ENCODE results near the gene MFN1. TPM values are rescaled to one million over a fixed set of nuclear protein-coding genes. Genes with fewer than 3 reads are reported as not detected.

Gene MFN1
- total and polyA plus RNA-seq, 2 of the 13 experiments (the other 11 are each of a cell fraction or from before 2014, with no cell fraction given), result 25.2 to 37.5 TPM

DNA sequence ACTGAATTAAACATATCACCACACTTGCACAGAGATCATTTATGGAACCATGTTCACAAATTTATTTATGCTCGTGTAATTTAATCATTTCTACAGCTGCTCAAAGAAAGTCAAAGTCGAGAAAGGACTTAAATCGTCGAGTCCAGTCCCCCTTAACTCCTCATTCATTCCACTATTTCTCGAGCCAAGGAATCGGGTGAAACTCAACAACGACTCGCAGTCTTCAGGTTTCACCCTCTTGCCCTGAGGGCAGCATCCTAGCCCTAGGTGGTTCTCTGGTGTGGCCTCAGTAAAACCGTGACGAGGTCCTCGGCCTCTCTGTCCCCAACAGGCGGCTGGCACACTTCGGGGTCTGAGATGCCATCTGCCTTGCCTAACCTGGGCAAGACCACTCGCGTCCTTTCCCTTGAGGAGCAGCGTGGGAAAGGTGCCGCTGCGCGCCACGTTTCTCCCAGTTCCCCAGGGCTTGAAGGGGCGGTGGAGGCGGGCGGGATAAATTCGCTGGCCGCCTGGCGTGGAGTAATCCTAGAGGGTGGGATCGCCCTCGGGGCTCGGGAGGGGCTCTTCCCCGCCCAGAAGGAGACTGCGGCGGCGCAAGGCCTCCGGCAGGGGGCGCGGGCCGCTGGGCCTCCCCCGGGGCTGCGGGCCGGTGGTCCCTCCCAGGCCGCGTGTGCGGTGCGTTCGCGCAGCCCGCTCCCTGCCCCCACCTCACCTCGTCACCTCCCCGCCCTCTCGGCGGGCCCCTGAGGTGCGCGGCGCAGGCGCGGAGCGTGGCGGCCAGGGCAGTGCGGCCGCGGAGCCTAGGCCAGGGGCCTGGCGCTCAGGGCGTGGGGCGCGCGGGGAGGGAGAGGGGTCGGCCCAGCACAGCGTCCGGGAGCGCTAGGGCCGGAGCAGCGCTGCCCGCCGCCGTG lies 25.0 kb upstream of the MFN1 start, which contains the start of gene ZNF639 (continued):
- TF ChIP-seq SOX13 (IDR thresholded peaks at IDR 0.05), result no peak
- TF ChIP-seq SOX13 (CRISPR knock-in tag; conservative IDR thresholded peaks at IDR 0.05 in 1 of 2, IDR thresholded peaks at IDR 0.05 in 1 of 2), result no peak
- TF ChIP-seq TMF1 (CRISPR knock-in tag; IDR thresholded peaks at IDR 0.05; ENCODE audit: low read depth), result peak; percentile 82; the same call in 1 of the 2 replicates
- no peak for TF ChIP-seq RFX5 (IDR thresholded peaks at IDR 0.05; ENCODE audit: low read depth, low read length)
- TF ChIP-seq SAFB2 (CRISPR knock-in tag; IDR thresholded peaks at IDR 0.05; ENCODE audit: borderline replicate concordance, low read depth), result peak; percentile 66; the same call in 1 of the 2 replicates
- no peak for TF ChIP-seq PAF1 (CRISPR knock-in tag; IDR thresholded peaks at IDR 0.05)
- TF ChIP-seq CHD4 (IDR thresholded peaks at IDR 0.05; ENCODE audit: borderline replicate concordance, low read length), result no peak
- TF ChIP-seq, protein P1, sequence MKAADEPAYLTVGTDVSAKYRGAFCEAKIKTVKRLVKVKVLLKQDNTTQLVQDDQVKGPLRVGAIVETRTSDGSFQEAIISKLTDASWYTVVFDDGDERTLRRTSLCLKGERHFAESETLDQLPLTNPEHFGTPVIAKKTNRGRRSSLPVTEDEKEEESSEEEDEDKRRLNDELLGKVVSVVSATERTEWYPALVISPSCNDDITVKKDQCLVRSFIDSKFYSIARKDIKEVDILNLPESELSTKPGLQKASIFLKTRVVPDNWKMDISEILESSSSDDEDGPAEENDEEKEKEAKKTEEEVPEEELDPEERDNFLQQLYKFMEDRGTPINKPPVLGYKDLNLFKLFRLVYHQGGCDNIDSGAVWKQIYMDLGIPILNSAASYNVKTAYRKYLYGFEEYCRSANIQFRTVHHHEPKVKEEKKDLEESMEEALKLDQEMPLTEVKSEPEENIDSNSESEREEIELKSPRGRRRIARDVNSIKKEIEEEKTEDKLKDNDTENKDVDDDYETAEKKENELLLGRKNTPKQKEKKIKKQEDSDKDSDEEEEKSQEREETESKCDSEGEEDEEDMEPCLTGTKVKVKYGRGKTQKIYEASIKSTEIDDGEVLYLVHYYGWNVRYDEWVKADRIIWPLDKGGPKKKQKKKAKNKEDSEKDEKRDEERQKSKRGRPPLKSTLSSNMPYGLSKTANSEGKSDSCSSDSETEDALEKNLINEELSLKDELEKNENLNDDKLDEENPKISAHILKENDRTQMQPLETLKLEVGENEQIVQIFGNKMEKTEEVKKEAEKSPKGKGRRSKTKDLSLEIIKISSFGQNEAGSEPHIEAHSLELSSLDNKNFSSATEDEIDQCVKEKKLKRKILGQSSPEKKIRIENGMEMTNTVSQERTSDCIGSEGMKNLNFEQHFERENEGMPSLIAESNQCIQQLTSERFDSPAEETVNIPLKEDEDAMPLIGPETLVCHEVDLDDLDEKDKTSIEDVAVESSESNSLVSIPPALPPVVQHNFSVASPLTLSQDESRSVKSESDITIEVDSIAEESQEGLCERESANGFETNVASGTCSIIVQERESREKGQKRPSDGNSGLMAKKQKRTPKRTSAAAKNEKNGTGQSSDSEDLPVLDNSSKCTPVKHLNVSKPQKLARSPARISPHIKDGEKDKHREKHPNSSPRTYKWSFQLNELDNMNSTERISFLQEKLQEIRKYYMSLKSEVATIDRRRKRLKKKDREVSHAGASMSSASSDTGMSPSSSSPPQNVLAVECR (CRISPR knock-in tag; IDR thresholded peaks at IDR 0.05; ENCODE audit: borderline replicate concordance), result peak; percentile 35; the same call in 1 of the 2 replicates
- no peak for TF ChIP-seq ZEB1 (IDR thresholded peaks at IDR 0.05; ENCODE audit: insufficient replicate concordance, low read depth)
- TF ChIP-seq ZNF530 (CRISPR knock-in tag; IDR thresholded peaks at IDR 0.05; ENCODE audit: low read depth), result no peak
- TF ChIP-seq ZNF335 (CRISPR knock-in tag; IDR thresholded peaks at IDR 0.05), result no peak
- no peak; the same call in 1 of the 2 replicates for TF ChIP-seq SOX5 (CRISPR knock-in tag; IDR thresholded peaks at IDR 0.05; ENCODE audit: borderline replicate concordance)
- no peak for TF ChIP-seq ZNF670 (CRISPR knock-in tag; IDR thresholded peaks at IDR 0.05; ENCODE audit: borderline replicate concordance)
- no peak for TF ChIP-seq ZNF672 (CRISPR knock-in tag; IDR thresholded peaks at IDR 0.05)
- TF ChIP-seq FOXC1 (CRISPR knock-in tag; IDR thresholded peaks at IDR 0.05; ENCODE audit: borderline replicate concordance), result peak; percentile 74; the same call in 1 of the 2 replicates
- TF ChIP-seq, protein P2, sequence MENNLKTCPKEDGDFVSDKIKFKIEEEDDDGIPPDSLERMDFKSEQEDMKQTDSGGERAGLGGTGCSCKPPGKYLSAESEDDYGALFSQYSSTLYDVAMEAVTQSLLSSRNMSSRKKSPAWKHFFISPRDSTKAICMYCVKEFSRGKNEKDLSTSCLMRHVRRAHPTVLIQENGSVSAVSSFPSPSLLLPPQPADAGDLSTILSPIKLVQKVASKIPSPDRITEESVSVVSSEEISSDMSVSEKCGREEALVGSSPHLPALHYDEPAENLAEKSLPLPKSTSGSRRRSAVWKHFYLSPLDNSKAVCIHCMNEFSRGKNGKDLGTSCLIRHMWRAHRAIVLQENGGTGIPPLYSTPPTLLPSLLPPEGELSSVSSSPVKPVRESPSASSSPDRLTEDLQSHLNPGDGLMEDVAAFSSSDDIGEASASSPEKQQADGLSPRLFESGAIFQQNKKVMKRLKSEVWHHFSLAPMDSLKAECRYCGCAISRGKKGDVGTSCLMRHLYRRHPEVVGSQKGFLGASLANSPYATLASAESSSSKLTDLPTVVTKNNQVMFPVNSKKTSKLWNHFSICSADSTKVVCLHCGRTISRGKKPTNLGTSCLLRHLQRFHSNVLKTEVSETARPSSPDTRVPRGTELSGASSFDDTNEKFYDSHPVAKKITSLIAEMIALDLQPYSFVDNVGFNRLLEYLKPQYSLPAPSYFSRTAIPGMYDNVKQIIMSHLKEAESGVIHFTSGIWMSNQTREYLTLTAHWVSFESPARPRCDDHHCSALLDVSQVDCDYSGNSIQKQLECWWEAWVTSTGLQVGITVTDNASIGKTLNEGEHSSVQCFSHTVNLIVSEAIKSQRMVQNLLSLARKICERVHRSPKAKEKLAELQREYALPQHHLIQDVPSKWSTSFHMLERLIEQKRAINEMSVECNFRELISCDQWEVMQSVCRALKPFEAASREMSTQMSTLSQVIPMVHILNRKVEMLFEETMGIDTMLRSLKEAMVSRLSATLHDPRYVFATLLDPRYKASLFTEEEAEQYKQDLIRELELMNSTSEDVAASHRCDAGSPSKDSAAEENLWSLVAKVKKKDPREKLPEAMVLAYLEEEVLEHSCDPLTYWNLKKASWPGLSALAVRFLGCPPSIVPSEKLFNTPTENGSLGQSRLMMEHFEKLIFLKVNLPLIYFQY (CRISPR knock-in tag; IDR thresholded peaks at IDR 0.05; ENCODE audit: borderline replicate concordance), result peak; percentile 68; the same call in 1 of the 2 replicates
- TF ChIP-seq ELF1 (CRISPR knock-in tag; IDR thresholded peaks at IDR 0.05), result 0 out of 2 replicates have a peak, but pooled peaks have one; percentile 20
- TF ChIP-seq ZFP41 (CRISPR knock-in tag; IDR thresholded peaks at IDR 0.05; ENCODE audit: borderline replicate concordance), result no peak
- no peak for TF ChIP-seq FLYWCH1 (CRISPR knock-in tag; IDR thresholded peaks at IDR 0.05)
- TF ChIP-seq, protein P3, sequence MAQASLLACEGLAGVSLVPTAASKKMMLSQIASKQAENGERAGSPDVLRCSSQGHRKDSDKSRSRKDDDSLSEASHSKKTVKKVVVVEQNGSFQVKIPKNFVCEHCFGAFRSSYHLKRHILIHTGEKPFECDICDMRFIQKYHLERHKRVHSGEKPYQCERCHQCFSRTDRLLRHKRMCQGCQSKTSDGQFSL (CRISPR knock-in tag; IDR thresholded peaks at IDR 0.05), result no peak
- no peak for TF ChIP-seq ZNF598 (CRISPR knock-in tag; IDR thresholded peaks at IDR 0.05; ENCODE audit: borderline replicate concordance)
